ENCODE data around the gene MOV10. TPM values are rescaled to one million over a fixed set of nuclear protein-coding genes. Genes with fewer than 3 reads are reported as not detected.
A peak's percentile ranks its signal among the peaks of the same experiment; 100 is the strongest.

MOV10 gene
- total RNA-seq, 2 donors from 2014 or later = 28.3 to 31.9 TPM

DNA sequence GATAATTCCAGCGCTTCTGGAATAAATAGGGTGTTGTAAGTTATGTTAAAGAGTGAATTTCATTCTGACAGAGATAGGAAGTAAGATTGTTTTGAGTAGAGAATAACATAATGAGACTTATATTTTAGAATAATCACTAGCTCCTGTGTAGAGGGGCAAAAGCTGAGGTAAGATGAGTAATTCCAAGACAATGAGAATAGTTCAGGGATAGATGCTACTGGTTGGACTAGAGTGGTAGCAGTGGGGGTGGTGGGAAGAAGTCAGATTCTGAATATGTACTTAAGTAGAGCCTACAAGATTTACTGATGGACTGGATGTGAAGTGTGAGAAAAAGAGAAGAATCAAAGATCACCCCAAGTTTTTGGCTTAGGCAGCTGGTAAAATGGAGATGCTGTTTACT, 23.3 kb upstream of the MOV10 start:
- TF ChIP-seq, protein P1, sequence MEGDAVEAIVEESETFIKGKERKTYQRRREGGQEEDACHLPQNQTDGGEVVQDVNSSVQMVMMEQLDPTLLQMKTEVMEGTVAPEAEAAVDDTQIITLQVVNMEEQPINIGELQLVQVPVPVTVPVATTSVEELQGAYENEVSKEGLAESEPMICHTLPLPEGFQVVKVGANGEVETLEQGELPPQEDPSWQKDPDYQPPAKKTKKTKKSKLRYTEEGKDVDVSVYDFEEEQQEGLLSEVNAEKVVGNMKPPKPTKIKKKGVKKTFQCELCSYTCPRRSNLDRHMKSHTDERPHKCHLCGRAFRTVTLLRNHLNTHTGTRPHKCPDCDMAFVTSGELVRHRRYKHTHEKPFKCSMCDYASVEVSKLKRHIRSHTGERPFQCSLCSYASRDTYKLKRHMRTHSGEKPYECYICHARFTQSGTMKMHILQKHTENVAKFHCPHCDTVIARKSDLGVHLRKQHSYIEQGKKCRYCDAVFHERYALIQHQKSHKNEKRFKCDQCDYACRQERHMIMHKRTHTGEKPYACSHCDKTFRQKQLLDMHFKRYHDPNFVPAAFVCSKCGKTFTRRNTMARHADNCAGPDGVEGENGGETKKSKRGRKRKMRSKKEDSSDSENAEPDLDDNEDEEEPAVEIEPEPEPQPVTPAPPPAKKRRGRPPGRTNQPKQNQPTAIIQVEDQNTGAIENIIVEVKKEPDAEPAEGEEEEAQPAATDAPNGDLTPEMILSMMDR (IDR thresholded peaks at IDR 0.05) = no peak
- ATAC-seq (ENCODE audit: insufficient number of reproducible peaks, low FRiP score, low read depth) = no peak
- H3K4me1 ChIP-seq (ENCODE audit: control insufficient read depth in 1 of 2, low read depth in 2 of 2) = no peaks in the 10 kb centered on the region
- DNase-seq (ENCODE audit: low spot score) = no peak
- peaks cover 10% of the 10 kb centered on the region for H3K36me3 ChIP-seq
- no peaks in the 10 kb centered on the region for H3K27me3 ChIP-seq (replicated peaks; ENCODE audit: insufficient read depth)
- H3K4me3 ChIP-seq = no peak overlapping the region
- no peaks in the 10 kb centered on the region for H3K9me3 ChIP-seq
- no peak overlapping the region for H3K27ac ChIP-seq

DNA sequence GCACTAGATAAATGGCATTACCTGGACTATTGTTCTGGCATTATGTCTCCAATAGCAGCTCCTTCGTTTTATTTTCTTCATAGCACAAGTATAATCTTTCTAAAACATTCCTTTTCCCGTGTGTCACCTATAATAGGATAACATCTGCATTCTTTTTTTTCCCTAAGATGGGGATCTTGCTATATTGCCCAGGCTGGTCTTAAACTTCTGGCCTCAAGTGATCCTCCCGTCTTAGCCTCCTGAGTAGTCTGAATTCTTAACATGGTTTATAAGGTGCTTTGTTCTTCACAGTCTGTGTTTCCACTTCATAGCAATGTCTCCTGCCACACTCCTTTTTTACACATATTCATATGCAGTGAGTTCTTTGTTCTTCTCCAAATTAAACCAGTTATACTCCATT, 8.6 kb upstream of the MOV10 start:
- Histone ChIP-seq H3K4me1 (ENCODE audit: control insufficient read depth in 1 of 2, low read depth in 2 of 2) (no peaks in the 10 kb centered on the region), H3K36me3 (peaks cover 45% of the 10 kb centered on the region), H3K27me3 (replicated peaks; ENCODE audit: insufficient read depth) (no peaks in the 10 kb centered on the region), H3K9me3 (no peaks in the 10 kb centered on the region), H3K27ac (no peak overlapping the region), H3K4me3 (no peak overlapping the region)
- no peak for ATAC-seq (ENCODE audit: insufficient number of reproducible peaks, low FRiP score, low read depth)
- TF ChIP-seq, protein P1 (IDR thresholded peaks at IDR 0.05) = no peak
- DNase-seq (ENCODE audit: low spot score) = no peak

DNA sequence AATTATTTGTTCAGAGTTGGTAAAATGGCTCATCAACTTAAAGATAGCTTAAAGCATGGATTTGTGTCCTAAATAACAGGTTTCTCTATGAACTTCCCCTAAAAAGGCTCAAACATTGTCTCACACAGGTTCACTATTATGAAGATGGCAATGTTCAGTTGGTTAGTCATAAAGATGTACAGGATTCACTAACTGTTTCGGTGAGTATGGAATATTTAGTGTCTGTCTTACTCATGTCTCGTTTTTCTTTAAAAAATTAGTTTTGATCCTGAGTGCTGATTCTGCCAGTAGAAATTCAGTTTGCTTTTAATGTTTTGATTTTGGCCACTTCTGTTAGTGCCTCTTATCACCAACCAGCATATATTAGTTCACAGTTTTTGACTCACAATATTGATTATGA, 7.5 kb upstream of the MOV10 start:
- ATAC-seq (ENCODE audit: insufficient number of reproducible peaks, low FRiP score, low read depth) (no peak), DNase-seq (ENCODE audit: low spot score) (no peak)
- H3K27ac ChIP-seq = no peak overlapping the region
- H3K4me3 ChIP-seq = no peak overlapping the region
- H3K4me1 ChIP-seq (ENCODE audit: control insufficient read depth in 1 of 2, low read depth in 2 of 2) = no peaks in the 10 kb centered on the region
- H3K36me3 ChIP-seq = peaks cover 40% of the 10 kb centered on the region
- no peaks in the 10 kb centered on the region for H3K9me3 ChIP-seq
- TF ChIP-seq, protein P1 (IDR thresholded peaks at IDR 0.05) = no peak
- H3K27me3 ChIP-seq (replicated peaks; ENCODE audit: insufficient read depth) = no peaks in the 10 kb centered on the region

DNA sequence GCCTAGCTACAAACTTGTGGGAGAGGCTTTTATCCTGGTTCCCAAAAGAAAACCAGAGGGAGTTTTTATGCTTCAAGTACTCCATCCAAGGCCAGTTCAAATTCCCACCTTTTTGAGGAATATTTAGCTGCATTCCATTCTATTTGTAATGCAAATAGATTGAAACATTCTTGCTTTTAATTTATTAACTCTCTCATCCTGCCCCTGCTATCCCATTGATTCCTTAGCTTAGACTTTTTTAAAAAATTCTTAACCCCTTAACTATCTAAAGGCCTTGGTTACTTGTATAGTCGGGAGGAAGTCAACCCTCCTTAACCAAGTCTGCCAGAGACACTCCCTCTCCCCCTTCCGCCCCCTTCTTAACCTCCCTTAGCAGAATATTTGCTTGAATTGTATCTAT, 2.5 kb upstream of the MOV10 start:
- DNase-seq (ENCODE audit: low spot score) = no peak
- no peak overlapping the region for H3K27ac ChIP-seq
- H3K4me3 ChIP-seq = no peak overlapping the region
- H3K36me3 ChIP-seq = peaks cover 20% of the 10 kb centered on the region
- H3K9me3 ChIP-seq = no peaks in the 10 kb centered on the region
- peaks cover 11 to 24% of the 10 kb centered on the region in 2 donors for H3K4me1 ChIP-seq (ENCODE audit: control insufficient read depth in 1 of 2, low read depth in 2 of 2)
- TF ChIP-seq, protein P1 (IDR thresholded peaks at IDR 0.05) = no peak
- ATAC-seq (ENCODE audit: insufficient number of reproducible peaks, low FRiP score, low read depth) = no peak
- no peaks in the 10 kb centered on the region for H3K27me3 ChIP-seq (replicated peaks; ENCODE audit: insufficient read depth)

DNA sequence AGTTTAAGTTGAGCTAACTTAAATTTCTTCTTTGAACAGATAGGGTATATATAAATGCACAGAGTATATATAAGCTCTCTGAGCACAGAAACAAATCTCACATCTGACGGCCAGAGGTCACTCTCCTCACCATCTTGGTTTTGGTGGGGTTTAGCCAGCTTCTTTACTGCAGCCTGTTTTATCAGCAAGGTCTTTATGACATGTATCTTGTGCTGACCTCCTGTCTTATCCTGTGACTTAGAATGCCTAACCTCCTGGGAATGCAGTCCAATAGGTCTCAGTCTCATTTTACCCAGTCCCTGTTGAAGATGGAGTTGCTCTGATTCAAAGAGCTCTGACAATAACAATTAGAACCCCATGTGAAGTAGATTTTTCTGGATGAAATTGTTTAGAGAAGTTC, 1.6 kb upstream of the MOV10 start:
- Histone ChIP-seq H3K9me3 (no peaks in the 10 kb centered on the region), H3K4me3 (no peak overlapping the region), H3K27ac (peak overlapping the region; percentile 11 to 86), H3K27me3 (replicated peaks; ENCODE audit: insufficient read depth) (no peaks in the 10 kb centered on the region), H3K36me3 (peaks cover 13% of the 10 kb centered on the region), H3K4me1 (ENCODE audit: control insufficient read depth in 1 of 2, low read depth in 2 of 2) (peaks cover 11 to 24% of the 10 kb centered on the region in 2 donors)
- no peak for ATAC-seq (ENCODE audit: insufficient number of reproducible peaks, low FRiP score, low read depth)
- TF ChIP-seq, protein P1 (IDR thresholded peaks at IDR 0.05) = no peak
- DNase-seq (ENCODE audit: low spot score) = no peak
